Naive B cell (primary cell): ENCODE data around the gene POLD2. TPM values are rescaled to one million over a fixed set of nuclear protein-coding genes. Genes with fewer than 3 reads are reported as not detected.

Source experiments
- ATAC-seq, 2 donors: fragments of 150-1000 bp; cut with Tn5 transposase; 2 replicates each; pipeline ENCODE4 v1.10.0; 2021; ENCODE audit warnings: low read depth in 2 of 2, mild to moderate bottlenecking in 2 of 2, moderate library complexity in 2 of 2
- DNase-seq: peaks from one replicate; pipeline ENCODE4 v3.0.0; 2022
- H3K27ac Mint-ChIP-seq, 6 donors: one replicate each; pipeline ENCODE4 v1.8.0; 2020 to 2022; ENCODE audit warnings: mild to moderate bottlenecking in 6 of 6, mixed read lengths in 6 of 6, moderate library complexity in 5 of 6, inconsistent platforms in 2 of 6
- H3K27me3 Mint-ChIP-seq, 3 donors: one replicate each; pipeline ENCODE4 v1.8.0; 2021 to 2022; ENCODE audit warnings: mixed read lengths in 3 of 3, mild to moderate bottlenecking in 1 of 3
- H3K36me3 Mint-ChIP-seq, 2 donors: one replicate each; pipeline ENCODE4 v1.8.0; 2020 to 2022; ENCODE audit warnings: mixed read lengths in 2 of 2, inconsistent platforms in 1 of 2, mild to moderate bottlenecking in 1 of 2
- H3K4me1 Mint-ChIP-seq, 3 donors: one replicate each; pipeline ENCODE4 v1.8.0; 2020 to 2022; ENCODE audit warnings: mixed read lengths in 3 of 3, inconsistent platforms in 1 of 3, mild to moderate bottlenecking in 1 of 3, moderate library complexity in 1 of 3
- H3K4me3 Mint-ChIP-seq, 8 donors: one replicate each; pipeline ENCODE4 v1.8.0; 2020 to 2022; ENCODE audit warnings: mild to moderate bottlenecking in 8 of 8, mixed read lengths in 8 of 8, moderate library complexity in 8 of 8, inconsistent platforms in 2 of 8
- H3K9me3 Mint-ChIP-seq, 7 donors: one replicate each; pipeline ENCODE4 v1.8.0; 2020 to 2022; ENCODE audit warnings: mixed read lengths in 7 of 7, mild to moderate bottlenecking in 5 of 7, inconsistent platforms in 2 of 7, moderate library complexity in 1 of 7
- polyA plus RNA-seq, 6 donors: library from polyadenylated mRNA; unstranded; fragments of 300-500 nt; fragmentation: Illumina TruSeq; gene quantifications; one replicate each; pipeline ENCODE4 v1.2.3, GENCODE V29; 2021; ENCODE audit warnings: low read depth in 6 of 6

POLD2 gene
- polyA plus RNA-seq, 6 donors from 2014 or later: 80.6 to 128 (median 88.6) TPM

DNA sequence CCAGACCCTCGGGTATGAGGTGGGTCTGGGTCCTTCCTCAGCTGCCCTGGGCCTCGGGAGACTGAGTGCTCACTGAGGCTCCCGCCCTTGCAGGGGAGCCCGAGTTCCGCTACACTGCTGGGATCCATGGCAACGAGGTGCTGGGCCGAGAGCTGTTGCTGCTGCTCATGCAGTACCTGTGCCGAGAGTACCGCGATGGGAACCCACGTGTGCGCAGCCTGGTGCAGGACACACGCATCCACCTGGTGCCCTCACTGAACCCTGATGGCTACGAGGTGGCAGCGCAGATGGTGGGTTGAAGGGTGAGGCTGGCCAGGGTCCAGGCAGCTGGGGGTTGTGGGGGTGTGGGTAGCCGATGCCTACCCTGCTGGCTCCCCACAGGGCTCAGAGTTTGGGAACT lies 11.6 kb downstream of the POLD2 start:
- Mint-ChIP-seq H3K27me3 (no peaks in the 10 kb centered on the region), H3K9me3 (no peaks in the 10 kb centered on the region), H3K4me3 (no peak overlapping the region), H3K36me3 (no peaks in the 10 kb centered on the region), H3K27ac (peak overlapping the region in 1 of 6 donors; percentile 15), H3K4me1 (peaks cover 0 to 4% (median 0%) of the 10 kb centered on the region in 3 donors)
- ATAC-seq (no peak), DNase-seq (no peak)

DNA sequence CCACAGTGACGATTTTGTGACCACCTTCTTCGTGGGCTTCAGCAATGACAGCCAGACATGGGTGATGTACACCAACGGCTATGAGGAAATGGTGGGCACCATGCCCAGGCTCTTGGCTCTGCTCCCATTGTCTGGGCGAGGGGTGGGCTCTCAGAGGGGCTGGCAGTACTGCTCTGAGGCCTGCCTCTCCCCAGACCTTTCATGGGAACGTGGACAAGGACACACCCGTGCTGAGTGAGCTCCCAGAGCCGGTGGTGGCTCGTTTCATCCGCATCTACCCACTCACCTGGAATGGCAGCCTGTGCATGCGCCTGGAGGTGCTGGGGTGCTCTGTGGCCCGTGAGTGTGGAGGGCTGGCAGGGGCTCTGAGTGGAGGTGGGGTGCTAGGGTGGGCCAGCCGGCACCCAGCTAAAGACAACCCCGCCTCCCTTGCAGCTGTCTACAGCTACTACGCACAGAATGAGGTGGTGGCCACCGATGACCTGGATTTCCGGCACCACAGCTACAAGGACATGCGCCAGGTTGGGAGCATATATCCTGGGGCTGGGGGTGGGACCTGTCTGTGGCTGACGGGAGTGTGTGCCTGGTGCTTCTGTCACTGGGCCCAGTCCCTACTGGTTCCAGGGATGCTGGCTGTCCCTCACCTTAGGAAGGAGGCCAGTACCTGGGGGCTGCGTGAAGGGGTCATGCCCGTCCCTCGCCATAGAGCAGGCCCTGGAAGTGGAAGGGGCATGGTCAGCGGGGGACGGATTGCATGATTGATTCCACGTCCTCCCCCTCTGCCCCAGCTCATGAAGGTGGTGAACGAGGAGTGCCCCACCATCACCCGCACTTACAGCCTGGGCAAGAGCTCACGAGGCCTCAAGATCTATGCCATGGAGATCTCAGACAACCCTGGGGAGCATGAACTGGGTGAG lies 12.4 kb downstream of the POLD2 start:
- Mint-ChIP-seq H3K4me3 (no peak overlapping the region), H3K27me3 (no peaks in the 10 kb centered on the region), H3K36me3 (no peaks in the 10 kb centered on the region), H3K9me3 (no peaks in the 10 kb centered on the region), H3K4me1 (peaks cover 2 to 8% (median 4%) of the 10 kb centered on the region in 3 donors), H3K27ac (no peak overlapping the region)
- ATAC-seq (no peak), DNase-seq (no peak)

DNA sequence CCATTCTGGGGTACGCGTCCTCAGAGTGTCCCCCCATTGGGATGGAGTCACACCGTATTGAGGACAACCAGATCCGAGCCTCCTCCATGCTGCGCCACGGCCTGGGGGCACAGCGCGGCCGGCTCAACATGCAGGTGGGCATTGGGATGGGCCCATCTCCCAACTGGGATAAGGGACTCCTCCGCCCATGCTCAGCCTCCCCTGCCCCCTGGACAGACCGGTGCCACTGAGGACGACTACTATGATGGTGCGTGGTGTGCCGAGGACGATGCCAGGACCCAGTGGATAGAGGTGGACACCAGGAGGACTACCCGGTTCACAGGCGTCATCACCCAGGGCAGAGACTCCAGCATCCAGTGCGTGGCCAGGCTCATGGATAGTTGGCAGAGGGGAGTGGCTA lies 13.4 kb downstream of the POLD2 start:
- no peak overlapping the region for H3K4me3 Mint-ChIP-seq
- no peak overlapping the region for H3K27ac Mint-ChIP-seq

DNA sequence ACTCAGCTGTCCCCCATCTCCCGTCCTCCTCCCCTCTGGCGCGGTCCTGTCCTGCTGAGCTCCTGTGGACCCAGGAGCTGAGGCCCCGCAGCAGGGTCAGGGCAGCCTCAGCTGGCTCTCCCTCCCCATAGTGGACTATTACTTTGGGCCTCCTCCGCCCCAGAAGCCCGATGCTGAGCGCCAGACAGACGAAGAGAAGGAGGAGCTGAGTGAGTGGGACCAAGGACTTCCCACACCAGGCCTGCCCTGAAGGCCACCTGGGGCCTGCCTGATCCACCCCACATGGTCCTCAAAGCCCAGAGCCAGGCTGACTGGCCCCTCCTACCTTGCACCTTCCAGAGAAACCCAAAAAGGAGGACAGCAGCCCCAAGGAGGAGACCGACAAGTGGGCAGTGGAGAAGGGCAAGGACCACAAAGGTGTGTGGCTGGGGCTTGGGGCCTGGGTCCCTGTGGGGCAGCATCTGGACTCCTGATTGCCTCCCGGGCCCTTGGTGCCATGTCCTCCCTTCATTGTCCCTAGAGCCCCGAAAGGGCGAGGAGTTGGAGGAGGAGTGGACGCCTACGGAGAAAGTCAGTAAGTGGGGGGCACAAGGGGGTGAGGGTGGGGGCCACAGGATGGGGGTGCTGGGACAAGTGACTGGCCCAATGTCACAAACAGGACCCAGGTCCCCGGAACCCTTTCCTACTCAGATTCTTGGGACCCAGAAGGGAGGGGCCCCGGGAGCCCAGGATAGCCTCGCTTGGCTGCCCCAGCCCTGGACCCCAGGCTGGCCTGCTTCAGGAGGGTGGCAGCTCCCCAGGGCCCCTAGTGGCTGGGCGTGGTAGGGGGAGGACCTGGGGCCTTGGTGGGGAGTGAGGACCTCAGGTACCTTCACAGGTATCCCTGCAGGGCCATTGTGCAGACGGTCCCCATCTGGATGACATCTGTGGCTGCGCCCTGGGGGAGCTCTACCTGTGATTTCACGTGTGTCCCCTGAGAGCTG lies 14.3 kb downstream of the POLD2 start:
- Mint-ChIP-seq H3K9me3 (no peaks in the 10 kb centered on the region), H3K4me1 (peaks cover 13 to 19% (median 16%) of the 10 kb centered on the region in 3 donors), H3K27me3 (no peaks in the 10 kb centered on the region), H3K36me3 (no peaks in the 10 kb centered on the region), H3K4me3 (no peak overlapping the region), H3K27ac (peak overlapping the region in 1 of 6 donors; percentile 29)
- ATAC-seq (no peak), DNase-seq (no peak)

More for the DNA sequence above, 13.4 kb downstream of the POLD2 start:
- Mint-ChIP-seq H3K36me3 (no peaks in the 10 kb centered on the region), H3K9me3 (no peaks in the 10 kb centered on the region), H3K4me1 (peaks cover 12 to 18% (median 14%) of the 10 kb centered on the region in 3 donors), H3K27me3 (no peaks in the 10 kb centered on the region)
- DNase-seq: no peak
- ATAC-seq: no peak

DNA sequence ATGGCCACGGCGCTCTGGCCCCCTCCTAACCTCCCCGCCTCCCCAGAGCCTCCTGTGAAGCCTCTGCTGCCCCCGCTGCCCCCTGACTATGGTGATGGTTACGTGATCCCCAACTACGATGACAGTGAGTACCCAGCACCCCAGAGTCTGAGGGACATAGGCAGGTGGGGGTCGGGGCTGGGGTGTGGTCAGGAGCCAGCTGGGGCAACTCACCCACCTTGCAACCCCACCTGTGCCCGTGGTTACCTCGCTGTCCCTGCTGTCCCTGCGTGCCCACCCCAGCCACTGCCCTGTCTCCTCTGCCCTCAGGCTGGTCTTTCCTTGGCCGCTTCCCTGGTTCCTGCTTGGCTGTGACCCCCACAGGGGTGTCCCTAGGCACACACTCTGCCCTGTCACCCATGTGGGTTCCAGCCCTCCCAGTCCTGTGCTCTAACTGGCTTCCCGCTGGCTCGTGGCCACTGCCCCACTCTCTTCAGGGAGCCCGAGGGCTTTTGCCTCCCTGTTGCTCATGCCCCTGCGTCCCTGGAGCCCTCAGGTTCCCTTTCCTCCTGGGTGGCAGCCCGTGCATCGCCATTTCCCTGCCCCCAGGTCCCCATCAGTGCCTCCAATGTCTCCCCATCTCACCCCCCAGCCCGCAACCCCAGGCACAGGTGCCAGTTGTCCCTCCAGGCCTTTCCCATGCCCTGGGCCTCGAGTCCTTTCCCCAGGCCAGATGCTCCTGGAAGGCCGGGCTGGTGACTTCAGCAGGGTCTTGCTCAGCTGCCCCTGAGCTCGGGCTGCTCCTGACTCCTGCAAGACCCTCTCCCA lies 15.2 kb downstream of the POLD2 start:
- ATAC-seq (no peak), DNase-seq (no peak)
- H3K4me1 Mint-ChIP-seq: peaks cover 19 to 24% (median 21%) of the 10 kb centered on the region in 3 donors
- no peaks in the 10 kb centered on the region for H3K27me3 Mint-ChIP-seq
- no peaks in the 10 kb centered on the region for H3K9me3 Mint-ChIP-seq
- H3K4me3 Mint-ChIP-seq: no peak overlapping the region
- H3K27ac Mint-ChIP-seq: peak overlapping the region in 1 of 6 donors; percentile 29
- no peaks in the 10 kb centered on the region for H3K36me3 Mint-ChIP-seq

DNA sequence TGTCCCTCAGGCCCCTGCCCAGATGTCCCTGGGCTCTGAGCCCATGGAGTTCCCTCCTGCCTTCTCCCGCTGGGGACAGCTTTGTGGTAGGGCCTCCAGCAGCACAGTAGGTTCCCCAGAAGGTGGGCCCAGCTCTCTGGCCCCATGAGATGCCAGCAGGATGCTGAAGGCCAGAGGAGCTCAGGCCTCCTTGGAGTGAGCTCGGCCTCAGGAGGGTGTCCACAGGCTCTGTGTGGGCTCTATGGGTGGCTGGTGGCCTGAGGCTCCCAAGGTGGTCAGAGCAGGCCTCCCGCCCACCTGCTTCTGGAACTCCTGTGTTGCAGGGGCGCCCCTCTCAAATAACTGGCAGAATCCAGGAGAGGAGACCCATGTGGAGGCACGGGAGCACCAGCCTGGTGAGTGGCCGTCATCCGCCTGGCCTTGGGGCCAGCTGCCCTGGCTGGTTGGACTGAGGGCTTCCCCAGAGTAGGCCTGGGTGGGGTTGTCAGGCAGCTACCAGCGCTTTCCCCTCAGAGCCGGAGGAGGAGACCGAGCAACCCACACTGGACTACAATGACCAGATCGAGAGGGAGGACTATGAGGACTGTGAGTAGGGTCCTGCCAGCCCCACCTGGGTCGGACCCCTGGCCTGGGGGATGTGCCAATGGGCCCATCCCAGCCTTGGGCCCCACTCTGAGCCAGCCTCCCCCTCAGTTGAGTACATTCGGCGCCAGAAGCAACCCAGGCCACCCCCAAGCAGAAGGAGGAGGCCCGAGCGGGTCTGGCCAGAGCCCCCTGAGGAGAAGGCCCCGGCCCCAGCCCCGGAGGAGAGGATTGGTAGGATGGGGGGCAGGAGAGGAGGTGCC lies 16.0 kb downstream of the POLD2 start:
- Mint-ChIP-seq H3K36me3 (no peaks in the 10 kb centered on the region), H3K4me1 (peaks cover 26 to 32% (median 28%) of the 10 kb centered on the region in 3 donors), H3K4me3 (peak overlapping the region in 1 of 8 donors; percentile 50)

DNA sequence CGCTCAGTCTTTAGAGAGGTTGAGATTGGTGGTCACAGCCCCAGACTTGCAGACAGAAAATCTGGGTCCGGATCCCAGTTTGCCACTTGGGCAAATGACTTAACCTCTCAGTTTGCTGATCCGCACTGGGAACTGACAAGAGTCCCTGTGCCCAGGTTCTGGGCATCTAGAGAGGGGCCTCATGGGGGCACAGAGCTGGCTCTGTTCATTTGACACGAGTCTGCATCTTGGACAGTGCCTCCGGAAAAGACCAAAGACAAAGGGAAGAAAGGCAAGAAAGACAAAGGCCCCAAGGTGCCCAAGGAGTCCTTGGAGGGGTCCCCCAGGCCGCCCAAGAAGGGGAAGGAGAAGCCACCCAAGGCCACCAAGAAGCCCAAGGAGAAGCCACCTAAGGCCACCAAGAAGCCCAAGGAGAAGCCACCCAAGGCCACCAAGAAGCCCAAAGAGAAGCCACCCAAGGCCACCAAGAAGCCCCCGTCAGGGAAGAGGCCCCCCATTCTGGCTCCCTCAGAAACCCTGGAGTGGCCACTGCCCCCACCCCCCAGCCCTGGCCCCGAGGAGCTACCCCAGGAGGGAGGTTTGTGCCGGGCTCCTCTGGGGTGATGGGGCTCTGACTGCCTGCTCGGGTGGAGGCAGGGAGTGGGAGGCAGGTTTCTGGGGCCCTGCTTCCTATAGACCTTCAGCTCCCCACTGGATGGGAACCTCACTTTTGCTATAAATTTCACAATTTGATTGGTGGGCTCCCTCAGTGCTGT lies 16.9 kb downstream of the POLD2 start:
- Mint-ChIP-seq H3K27ac (peak overlapping the region in 3 of 6 donors; percentile 63 to 83 (median 63)), H3K4me1 (peaks cover 30 to 38% (median 34%) of the 10 kb centered on the region in 3 donors), H3K36me3 (no peaks in the 10 kb centered on the region), H3K27me3 (no peaks in the 10 kb centered on the region), H3K9me3 (no peaks in the 10 kb centered on the region), H3K4me3 (peak overlapping the region in 4 of 8 donors; percentile 76 to 95 (median 91))
- DNase-seq (no peak), ATAC-seq (no peak)

More for the DNA sequence above, 16.0 kb downstream of the POLD2 start:
- Mint-ChIP-seq H3K27me3 (no peaks in the 10 kb centered on the region), H3K27ac (no peak overlapping the region), H3K9me3 (no peaks in the 10 kb centered on the region)
- ATAC-seq (no peak), DNase-seq (no peak)

DNA sequence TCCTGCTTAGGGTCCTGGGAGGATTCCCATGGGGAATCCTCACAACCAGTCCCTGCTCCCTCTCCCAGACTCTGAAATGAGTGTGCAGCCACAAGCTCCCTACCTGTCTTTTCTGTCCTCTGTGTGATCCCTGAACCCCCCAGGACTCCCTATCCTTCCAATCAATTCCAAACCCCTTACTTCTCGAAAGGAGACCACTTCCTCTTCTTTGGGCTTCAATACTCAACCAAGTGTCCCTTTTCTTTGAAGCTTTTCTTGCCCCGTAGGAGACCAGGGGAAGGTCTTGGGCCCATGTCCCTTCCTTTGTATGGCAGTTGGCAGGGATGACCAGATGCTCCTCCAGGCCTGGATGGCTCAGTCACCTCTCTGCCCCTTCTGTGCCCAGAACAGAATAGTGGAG lies 17.5 kb downstream of the POLD2 start:
- Mint-ChIP-seq H3K36me3 (no peaks in the 10 kb centered on the region), H3K4me1 (peaks cover 36 to 44% (median 41%) of the 10 kb centered on the region in 3 donors), H3K9me3 (no peaks in the 10 kb centered on the region), H3K4me3 (peak overlapping the region; percentile 75 to 95 (median 90)), H3K27ac (peak overlapping the region; percentile 5 to 95 (median 67)), H3K27me3 (no peaks in the 10 kb centered on the region)
- no peak for ATAC-seq
- DNase-seq: no peak

DNA sequence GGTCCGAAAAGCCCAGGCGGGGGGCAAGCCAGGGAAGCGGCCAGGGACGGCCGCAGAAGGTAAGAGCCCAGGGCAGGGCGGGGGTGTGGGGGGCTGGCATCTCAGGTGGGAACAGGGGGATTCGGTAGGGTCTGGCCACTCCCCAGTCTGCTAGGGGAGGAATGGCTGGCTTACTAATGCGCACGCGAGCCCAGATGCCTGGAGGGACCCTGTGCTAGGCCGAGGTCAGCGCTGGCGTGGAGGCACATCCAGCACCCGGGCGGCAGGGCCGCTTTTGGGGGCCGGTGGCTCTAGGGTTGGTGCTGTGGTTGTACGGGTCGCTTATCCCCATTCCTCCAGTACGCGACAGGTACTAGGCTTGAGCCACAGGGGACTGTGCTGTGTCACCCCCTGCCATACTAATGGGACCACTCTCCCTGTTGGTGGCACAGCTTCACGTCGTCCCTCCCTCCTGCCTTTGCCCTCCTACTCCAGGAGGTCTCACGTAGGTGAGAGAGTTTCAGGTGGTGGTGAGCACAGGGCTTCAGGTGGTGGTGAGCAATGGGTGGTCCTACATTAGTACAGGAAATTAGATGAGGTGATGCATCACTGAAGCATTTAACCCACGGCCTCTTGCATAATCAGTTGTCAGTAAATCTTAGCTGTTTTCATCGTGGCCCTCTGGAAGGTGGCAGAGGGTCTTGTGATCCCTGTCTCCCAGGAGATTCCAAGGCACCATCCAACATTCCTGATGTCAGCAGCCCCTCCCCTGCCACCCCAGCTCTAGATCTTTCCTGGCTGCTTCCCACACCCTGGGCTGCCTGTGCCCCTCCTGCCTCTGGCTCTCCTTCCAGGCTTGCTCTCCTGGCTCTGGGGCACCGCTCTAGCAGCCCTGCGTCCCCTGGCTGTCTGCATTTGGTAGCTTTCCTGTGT lies 18.2 kb downstream of the POLD2 start:
- no peaks in the 10 kb centered on the region for H3K27me3 Mint-ChIP-seq
- no peaks in the 10 kb centered on the region for H3K9me3 Mint-ChIP-seq
- peak overlapping the region; percentile 76 to 95 (median 90) for H3K4me3 Mint-ChIP-seq
- H3K27ac Mint-ChIP-seq: peak overlapping the region; percentile 6 to 95 (median 71)
- DNase-seq (no peak), ATAC-seq (peak; percentile 29 to 30)
- H3K4me1 Mint-ChIP-seq: peaks cover 44 to 51% (median 48%) of the 10 kb centered on the region in 3 donors
- H3K36me3 Mint-ChIP-seq: no peaks in the 10 kb centered on the region

DNA sequence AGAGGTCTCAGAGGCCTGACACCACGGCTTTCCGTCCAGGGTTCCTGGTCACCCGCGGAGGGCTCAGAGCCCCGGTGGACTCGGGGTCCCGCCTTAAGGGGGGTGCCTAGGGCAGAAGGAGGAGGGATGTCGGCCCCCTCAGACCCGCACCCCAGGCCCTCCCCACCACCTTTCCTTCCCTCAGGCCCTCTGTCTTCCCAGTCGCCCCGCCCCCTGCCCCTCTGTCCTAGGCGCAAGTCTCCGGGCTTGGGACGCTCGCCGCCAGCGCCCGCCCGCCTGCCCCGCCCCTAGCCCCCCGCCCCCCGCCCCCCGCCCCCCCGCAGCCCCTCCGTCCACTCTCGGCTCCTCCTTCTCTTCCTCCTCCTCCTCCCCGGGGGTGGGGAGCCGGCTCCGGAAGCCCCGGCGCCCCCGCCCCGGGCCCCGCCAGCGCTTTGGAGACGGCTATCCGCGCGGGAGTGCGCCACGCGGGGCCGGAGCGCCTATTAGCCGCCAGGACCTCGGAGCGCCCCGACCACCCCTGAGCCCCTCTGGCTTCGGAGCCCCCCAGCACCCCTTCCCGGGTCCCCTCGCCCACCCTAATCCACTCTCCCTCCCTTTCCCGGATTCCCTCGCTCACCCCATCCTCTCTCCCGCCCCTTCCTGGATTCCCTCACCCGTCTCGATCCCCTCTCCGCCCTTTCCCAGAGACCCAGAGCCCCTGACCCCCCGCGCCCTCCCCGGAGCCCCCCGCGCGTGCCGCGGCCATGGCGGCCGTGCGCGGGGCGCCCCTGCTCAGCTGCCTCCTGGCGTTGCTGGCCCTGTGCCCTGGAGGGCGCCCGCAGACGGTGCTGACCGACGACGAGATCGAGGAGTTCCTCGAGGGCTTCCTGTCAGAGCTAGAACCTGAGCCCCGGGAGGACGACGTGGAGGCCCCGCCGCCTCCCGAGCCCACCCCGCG lies 19.2 kb downstream of the POLD2 start, which contains the start of gene AEBP1:
TSS of gene AEBP1 (plus strand) at position 423 of the 937 bp plus-strand sequence. CDS start at position 744, 321 bp downstream.
- H3K27ac Mint-ChIP-seq: peak within 1 kb of the TSS; percentile 6 to 94 (median 84)
- no peaks in the 10 kb centered on the region for H3K36me3 Mint-ChIP-seq
- H3K27me3 Mint-ChIP-seq: no peaks in the 10 kb centered on the region
- ATAC-seq (peak; percentile 69), DNase-seq (no peak)
- peak within 1 kb of the TSS; percentile 76 to 95 (median 90) for H3K4me3 Mint-ChIP-seq
- no peaks in the 10 kb centered on the region for H3K9me3 Mint-ChIP-seq
- peaks cover 45 to 56% (median 49%) of the 10 kb centered on the region in 3 donors for H3K4me1 Mint-ChIP-seq
